Sigmoid colon (tissue), 7 donors: ENCODE data around the gene SURF4. TPM values are rescaled to one million over a fixed set of nuclear protein-coding genes. Genes with fewer than 3 reads are reported as not detected.
A peak's percentile ranks its signal among the peaks of the same experiment; 100 is the strongest.

Source experiments
- DNase-seq: peaks from one replicate; pipeline ENCODE4 v3.0.0-alpha.2; 2019
- H3K27ac ChIP-seq, 4 donors: fragments of 200-600 bp; sonication (generic); one replicate each; pipeline ENCODE4 v1.5.1; 2016 to 2019; ENCODE audit warnings: mild to moderate bottlenecking in 1 of 4
- H3K27me3 ChIP-seq, 3 donors: fragments of 200-600 bp; sonication (generic); one replicate each; pipeline ENCODE4 v1.5.1; 2019; ENCODE audit warnings: mild to moderate bottlenecking in 1 of 3
- H3K36me3 ChIP-seq, 4 donors: fragments of 200-600 bp; sonication (generic); one replicate each; pipeline ENCODE4 v1.5.1; 2016 to 2019
- H3K4me1 ChIP-seq, 4 donors: fragments of 200-600 bp; sonication (generic); one replicate each; pipeline ENCODE4 v1.5.1; 2017 to 2019
- H3K4me3 ChIP-seq, 4 donors: fragments of 200-600 bp; sonication (generic); one replicate each; pipeline ENCODE4 v1.5.1; 2017 to 2019; ENCODE audit warnings: mild to moderate bottlenecking in 2 of 4, moderate library complexity in 1 of 4
- H3K9me3 ChIP-seq, 4 donors: fragments of 200-600 bp in 3 of 4; sonication (generic) in 3 of 4; one replicate each; pipeline versions ENCODE4 v1.5.1 to v1.6.1; 2013 to 2019
- CTCF ChIP-seq, 4 experiments: fragments of 450-650 bp in 3 of 4; fragments of 200-600 bp in 1 of 4; IDR thresholded peaks; one replicate each; pipeline ENCODE4 v1.5.1; 2016 to 2019; ENCODE audit warnings: antibody characterized with exemption in 4 of 4, mild to moderate bottlenecking in 3 of 4, moderate library complexity in 2 of 4
- EP300 ChIP-seq, 4 donors: sonication (generic); formaldehyde crosslinking; IDR thresholded peaks; one replicate each; pipeline ENCODE4 v1.6.1; 2017; ENCODE audit warnings: antibody characterized with exemption in 4 of 4
- POLR2A ChIP-seq, 2 donors: fragments of 450-650 bp; IDR thresholded peaks; one replicate each; pipeline ENCODE4 v1.6.1; 2016; ENCODE audit warnings: antibody characterized with exemption in 2 of 2, mild to moderate bottlenecking in 2 of 2, moderate library complexity in 2 of 2
- POLR2AphosphoS5 ChIP-seq, 4 donors: sonication (generic); formaldehyde crosslinking; IDR thresholded peaks; one replicate each; pipeline ENCODE4 v1.6.1; 2017; ENCODE audit warnings: antibody characterized with exemption in 4 of 4
- WGBS, 2 donors: extraction: QIAGEN DNeasy Blood & Tissue Kit; methylation state at CpG; one replicate each; pipeline ENCODE4 v1.1.7; 2013; 5-methylcytosine and 5-hydroxymethylcytosine counted together
- intact Hi-C: fragments of 100-400 bp; cut with DNase I; formaldehyde crosslinking; loops from one replicate; pipeline ENCODE4 v1.15.1; 2023
- polyA plus RNA-seq, 3 donors: library from polyadenylated mRNA; stranded (reverse); fragments of 200-250 nt; gene quantifications; one replicate each; pipeline ENCODE4 v1.2.3, GENCODE V29; 2013
- total RNA-seq, 4 donors: library from RNA; depleted of rRNA; stranded (reverse); fragments of >200 nt; gene quantifications; one replicate each; pipeline ENCODE4 v1.1.0, GENCODE V29; 2016
- donor health status: healthy with polysubstance abuse.
- donor health status: Bipolar disorder and iron deficiency.
- donor health status: healthy.

The SURF4 gene
- total and polyA plus RNA-seq, 7 donors, result 17.4 to 190 (median 83.1) TPM

- peaks cover 0 to 31% (median 23%) of the 10 kb centered on the region in 4 donors for H3K4me1 ChIP-seq
- H3K27me3 ChIP-seq, result no peaks in the 10 kb centered on the region
- intact Hi-C loops, result loop anchor here (5.0 to 10.0 kb wide), 3 partner anchors 38 to 320 kb away; partner anchors contain the start of genes SARDH, SLC2A6, STKLD1 and SURF4
- DNase-seq, result no peak
- TF ChIP-seq POLR2AphosphoS5 (IDR thresholded peaks at IDR 0.05) (no peak), EP300 (IDR thresholded peaks at IDR 0.05) (no peak), CTCF (IDR thresholded peaks at IDR 0.05) (no peak), POLR2A (IDR thresholded peaks at IDR 0.05) (no peak)
- 69 to 78% methylated on average over 1 of the region's 1 CpG for WGBS, 2 donors
- peaks cover 8 to 54% (median 30%) of the 10 kb centered on the region in 4 donors for H3K36me3 ChIP-seq
- H3K27ac ChIP-seq, result no peak overlapping the region
- no peak overlapping the region for H3K4me3 ChIP-seq
- H3K9me3 ChIP-seq, result no peaks in the 10 kb centered on the region
Measured at GRCh38 chr9:133415170-133415569, 39.3 kb upstream of the SURF4 start.

- no peak overlapping the region for H3K4me3 ChIP-seq
- no peak for TF ChIP-seq CTCF (IDR thresholded peaks at IDR 0.05)
- TF ChIP-seq EP300 (IDR thresholded peaks at IDR 0.05), result no peak
- TF ChIP-seq POLR2AphosphoS5 (IDR thresholded peaks at IDR 0.05), result no peak
- TF ChIP-seq POLR2A (IDR thresholded peaks at IDR 0.05), result no peak
- DNase-seq, result no peak
- 94 to 95% methylated on average over 1 of the region's 1 CpG for WGBS, 2 donors
- peaks cover 12 to 85% (median 53%) of the 10 kb centered on the region in 4 donors for H3K36me3 ChIP-seq
- H3K27ac ChIP-seq, result no peak overlapping the region
- intact Hi-C loops, result no loop called here
- no peaks in the 10 kb centered on the region for H3K27me3 ChIP-seq
- H3K4me1 ChIP-seq, result no peaks in the 10 kb centered on the region
- no peaks in the 10 kb centered on the region for H3K9me3 ChIP-seq
Measured at GRCh38 chr9:133408042-133408441, 32.2 kb upstream of the SURF4 start.

- intact Hi-C loops, result loop anchor here (1.0 kb wide), 1 partner anchor 80 kb away; no protein-coding TSS in a partner anchor
- H3K27me3 ChIP-seq, result no peaks in the 10 kb centered on the region
- H3K4me3 ChIP-seq, result no peak overlapping the region
- peaks cover 12 to 72% (median 43%) of the 10 kb centered on the region in 4 donors for H3K36me3 ChIP-seq
- TF ChIP-seq CTCF (IDR thresholded peaks at IDR 0.05) (peak; percentile 82 to 92 (median 89)), POLR2AphosphoS5 (IDR thresholded peaks at IDR 0.05) (no peak)
- WGBS, 2 donors, result 48 to 57% methylated on average over 24 of the region's 24 CpGs
- DNase-seq, result peak; percentile 85
- H3K9me3 ChIP-seq, result no peaks in the 10 kb centered on the region
- no peak overlapping the region for H3K27ac ChIP-seq
- H3K4me1 ChIP-seq, result no peaks in the 10 kb centered on the region
Measured at GRCh38 chr9:133406480-133407307, 30.8 kb upstream of the SURF4 start.

GRCh38 chr9:133405508-133406438, 29.9 kb upstream of the SURF4 start:
- Histone ChIP-seq H3K27me3 (no peaks in the 10 kb centered on the region), H3K4me3 (no peak overlapping the region), H3K4me1 (no peaks in the 10 kb centered on the region), H3K9me3 (no peaks in the 10 kb centered on the region), H3K27ac (no peak overlapping the region), H3K36me3 (peaks cover 6 to 63% (median 34%) of the 10 kb centered on the region in 4 donors)
- TF ChIP-seq CTCF (IDR thresholded peaks at IDR 0.05) (no peak), POLR2A (IDR thresholded peaks at IDR 0.05) (no peak), EP300 (IDR thresholded peaks at IDR 0.05) (no peak), POLR2AphosphoS5 (IDR thresholded peaks at IDR 0.05) (no peak)
- intact Hi-C loops, result no loop called here
- no peak for DNase-seq
- 84 to 85% methylated on average over 19 of the region's 19 CpGs for WGBS, 2 donors
